HepG2 (cell line): ENCODE measurements around the gene ALKBH2. TPM values are rescaled to one million over a fixed set of nuclear protein-coding genes. Genes with fewer than 3 reads are reported as not detected.

Experiments used
- CHD4 ChIP-seq: fragments of 200-600 bp; sonication (generic); IDR thresholded peaks from 2 replicates; pipeline ENCODE4 v1.7.0; 2017; ENCODE audit warnings: mild to moderate bottlenecking, low read length, borderline replicate concordance
- E2F1 ChIP-seq: sonication (generic); formaldehyde crosslinking; IDR thresholded peaks from 2 replicates; pipeline ENCODE4 v1.5.0; 2020; ENCODE audit warnings: missing genetic modification reagents
- E2F2 ChIP-seq: sonication (generic); formaldehyde crosslinking; IDR thresholded peaks from 2 replicates; pipeline ENCODE4 v1.4.0; 2020; ENCODE audit warnings: missing genetic modification reagents, borderline replicate concordance
- ETV6 ChIP-seq: sonication (generic); formaldehyde crosslinking; conservative IDR thresholded peaks from 2 replicates; pipeline ENCODE4 v1.4.0; 2020; ENCODE audit warnings: missing genetic modification reagents
- KDM4B ChIP-seq: sonication (generic); formaldehyde crosslinking; IDR thresholded peaks from 2 replicates; pipeline ENCODE4 v1.4.0; 2020; ENCODE audit warnings: missing genetic modification reagents
- KDM5A ChIP-seq: fragments of 200-600 bp; sonication (generic); IDR thresholded peaks from 2 replicates; pipeline ENCODE4 v1.7.0; 2018; ENCODE audit warnings: antibody characterized with exemption, mild to moderate bottlenecking, low read length, borderline replicate concordance
- KLF15 ChIP-seq: sonication (generic); formaldehyde crosslinking; IDR thresholded peaks from 2 replicates; pipeline ENCODE4 v1.8.1; 2023; ENCODE audit warnings: borderline replicate concordance, mild to moderate bottlenecking, inconsistent platforms, missing genetic modification reagents, mixed read lengths
- PRDM10 ChIP-seq: sonication (generic); formaldehyde crosslinking; IDR thresholded peaks from 2 replicates; pipeline ENCODE4 v1.4.0; 2020; ENCODE audit warnings: low read depth, missing genetic modification reagents
- REPIN1 ChIP-seq: sonication (generic); formaldehyde crosslinking; IDR thresholded peaks from 2 replicates; pipeline ENCODE4 v1.8.0; 2022; ENCODE audit warnings: missing genetic modification reagents, low read depth, mild to moderate bottlenecking, borderline replicate concordance
- SATB2 ChIP-seq: sonication (generic); formaldehyde crosslinking; IDR thresholded peaks from 2 replicates; pipeline ENCODE4 v1.5.0; 2020; ENCODE audit warnings: missing genetic modification reagents
- THAP11 ChIP-seq: IDR thresholded peaks from 2 replicates; pipeline ENCODE4 v1.6.1; 2016; ENCODE audit warnings: missing biosample characterization, missing genetic modification reagents
- ZFP82 ChIP-seq: sonication (generic); formaldehyde crosslinking; IDR thresholded peaks from 2 replicates; pipeline ENCODE4 v1.5.1; 2020; ENCODE audit warnings: mild to moderate bottlenecking, missing genetic modification reagents, borderline replicate concordance
- ZFP90 ChIP-seq: sonication (generic); formaldehyde crosslinking; IDR thresholded peaks from 2 replicates; pipeline ENCODE4 v1.8.0; 2022; ENCODE audit warnings: missing genetic modification reagents, mild to moderate bottlenecking, inconsistent platforms, borderline replicate concordance
- ZNF121 ChIP-seq: sonication (generic); formaldehyde crosslinking; IDR thresholded peaks from 2 replicates; pipeline ENCODE4 v1.5.0; 2020; ENCODE audit warnings: mild to moderate bottlenecking, missing genetic modification reagents
- ZNF253 ChIP-seq: sonication (generic); formaldehyde crosslinking; IDR thresholded peaks from 2 replicates; pipeline ENCODE4 v1.8.0; 2022; ENCODE audit warnings: mild to moderate bottlenecking, missing genetic modification reagents, borderline replicate concordance
- ZNF329 ChIP-seq: sonication (generic); formaldehyde crosslinking; IDR thresholded peaks from 2 replicates; pipeline ENCODE4 v1.9.0; 2021; ENCODE audit warnings: low read depth, mild to moderate bottlenecking, missing genetic modification reagents
- ZNF367 ChIP-seq: sonication (generic); formaldehyde crosslinking; IDR thresholded peaks from 2 replicates; pipeline ENCODE4 v1.4.0; 2020; ENCODE audit warnings: missing genetic modification reagents, borderline replicate concordance
- ZNF484 ChIP-seq: sonication (generic); formaldehyde crosslinking; IDR thresholded peaks from 2 replicates; pipeline ENCODE4 v1.5.1; 2020; ENCODE audit warnings: mild to moderate bottlenecking, low read depth, missing genetic modification reagents, borderline replicate concordance
- ZNF552 ChIP-seq: sonication (generic); formaldehyde crosslinking; IDR thresholded peaks from 2 replicates; pipeline ENCODE4 v1.9.0; 2022; ENCODE audit warnings: missing genetic modification reagents, mild to moderate bottlenecking, borderline replicate concordance
- ZNF598 ChIP-seq: sonication (generic); formaldehyde crosslinking; IDR thresholded peaks from 2 replicates; pipeline ENCODE4 v1.5.1; 2020; ENCODE audit warnings: mild to moderate bottlenecking, missing genetic modification reagents, borderline replicate concordance
- ZNF747 ChIP-seq: sonication (generic); formaldehyde crosslinking; IDR thresholded peaks from 2 replicates; pipeline ENCODE4 v1.8.1; 2023; ENCODE audit warnings: missing genetic modification reagents, mild to moderate bottlenecking, borderline replicate concordance
- ZNF75D ChIP-seq: sonication (generic); formaldehyde crosslinking; IDR thresholded peaks from 2 replicates; pipeline ENCODE4 v1.8.1; 2023; ENCODE audit warnings: missing genetic modification reagents, mild to moderate bottlenecking, borderline replicate concordance
- ZSCAN29 ChIP-seq: sonication (generic); formaldehyde crosslinking; conservative IDR thresholded peaks from 2 replicates; pipeline ENCODE4 v1.4.0; 2020; ENCODE audit warnings: mild to moderate bottlenecking, missing genetic modification reagents
- ZSCAN31 ChIP-seq: sonication (generic); formaldehyde crosslinking; IDR thresholded peaks from 2 replicates; pipeline ENCODE4 v1.5.0; 2020; ENCODE audit warnings: low read depth, mild to moderate bottlenecking, missing genetic modification reagents
- polyA plus RNA-seq, 8 experiments: library from polyadenylated mRNA; depleted of rRNA in 3 of 8; stranded (reverse) in 7 of 8; unstranded in 1 of 8; fragments of >200 nt; fragmentation: Illumina TruSeq in 4 of 8; extraction: Trizol in 4 of 8; gene quantifications; 2 replicates each; pipeline versions ENCODE4 v1.2.1 to v1.2.3, GENCODE V29; 2011 to 2016; ENCODE audit warnings: low read depth in 4 of 8, missing spikeins in 1 of 8, mixed read lengths in 1 of 8; ENCODE audit not compliant: insufficient read depth in 1 of 8
- total RNA-seq, 5 experiments: library from RNA; depleted of rRNA; stranded (reverse); fragments of >200 nt; fragmentation: Illumina TruSeq; extraction: Trizol; gene quantifications; 2 replicates each; pipeline ENCODE4 v1.2.3, GENCODE V29; 2016; ENCODE audit warnings: low read depth in 1 of 5

ALKBH2 gene
- total and polyA plus RNA-seq, 2 of the 13 experiments (the other 11 are each of a cell fraction or from before 2014, with no cell fraction given), result 21.0 to 40.5 TPM

GRCh38 chr12:109097435-109098182 is 4.3 kb upstream of the ALKBH2 start, which contains the start of gene UNG (continued):
- TF ChIP-seq SATB2 (CRISPR knock-in tag), result no peak
- 0 out of 2 replicates have a peak, but pooled peaks have one; percentile 3 for TF ChIP-seq ZSCAN31 (CRISPR knock-in tag)
- no peak for TF ChIP-seq ZFP90 (CRISPR knock-in tag)
- TF ChIP-seq ZNF329 (CRISPR knock-in tag), result no peak
- no peak; the same call in 1 of the 2 replicates for TF ChIP-seq ZNF552 (CRISPR knock-in tag)
- TF ChIP-seq PRDM10 (CRISPR knock-in tag), result no peak
- TF ChIP-seq ZNF598 (CRISPR knock-in tag), result 0 out of 2 replicates have a peak, but pooled peaks have one; percentile 18
- no peak for TF ChIP-seq ZSCAN29 (CRISPR knock-in tag)
- TF ChIP-seq ZNF75D (CRISPR knock-in tag), result no peak
- TF ChIP-seq KDM4B, result no peak
- no peak for TF ChIP-seq CHD4
- no peak for TF ChIP-seq ZFP82 (CRISPR knock-in tag)
- no peak; the same call in 1 of the 2 replicates for TF ChIP-seq THAP11
- TF ChIP-seq REPIN1 (CRISPR knock-in tag), result 0 out of 2 replicates have a peak, but pooled peaks have one; percentile 46
- 0 out of 2 replicates have a peak, but pooled peaks have one; percentile 30 for TF ChIP-seq KDM5A
- peak; percentile 32; the same call in 1 of the 2 replicates for TF ChIP-seq ZNF253 (CRISPR knock-in tag)
- TF ChIP-seq ZNF484 (CRISPR knock-in tag), result no peak
- TF ChIP-seq E2F1 (CRISPR knock-in tag), result peak; percentile 77
- TF ChIP-seq ZNF367 (CRISPR knock-in tag), result no peak
- no peak for TF ChIP-seq E2F2 (CRISPR knock-in tag)
- peak; percentile 2; the same call in 1 of the 2 replicates for TF ChIP-seq ZNF747 (CRISPR knock-in tag)
- no peak for TF ChIP-seq ZNF121
- no peak for TF ChIP-seq KLF15 (CRISPR knock-in tag)
- TF ChIP-seq ETV6 (CRISPR knock-in tag), result peak; percentile 62; the same call in 1 of the 2 replicates
